SK-MEL-5 (cell line): Measurements from ENCODE around the gene NLK. TPM values are rescaled to one million over a fixed set of nuclear protein-coding genes. Genes with fewer than 3 reads are reported as not detected.
"Not testable (repeated sequence)": the region's sequence is repeated elsewhere in the genome, so short reads cannot be mapped to it uniquely, and the experiment has no call there.

ENCODE experiments used
- DNase-seq: peaks from one replicate; pipeline ENCODE4 v3.0.0-alpha.2; 2016; ENCODE audit warnings: low read depth, low spot score
- in situ Hi-C: cut with HindIII; loops from 2 replicates; pipeline ENCODE4 v1.10.0; 2016; ENCODE audit warnings: low sequenced_read_pairs, high pct_unique_total_duplicates, low pct_unique_long_range_greater_than_20kb
- small RNA-seq, 2 experiments: library from RNA; depleted of rRNA; stranded (forward); fragments of <200 nt; gene quantifications; one replicate each; pipeline ENCODE3, GENCODE V24; 2014
- total RNA-seq: library from RNA; depleted of rRNA; stranded (reverse); fragments of >200 nt; shearing (Covaris generic); gene quantifications from 2 replicates; pipeline ENCODE4 v1.2.3, GENCODE V29; 2014; rRNA removed

Gene NLK
- total RNA-seq, 1 experiment from 2014 or later, result 42.4 TPM

DNA sequence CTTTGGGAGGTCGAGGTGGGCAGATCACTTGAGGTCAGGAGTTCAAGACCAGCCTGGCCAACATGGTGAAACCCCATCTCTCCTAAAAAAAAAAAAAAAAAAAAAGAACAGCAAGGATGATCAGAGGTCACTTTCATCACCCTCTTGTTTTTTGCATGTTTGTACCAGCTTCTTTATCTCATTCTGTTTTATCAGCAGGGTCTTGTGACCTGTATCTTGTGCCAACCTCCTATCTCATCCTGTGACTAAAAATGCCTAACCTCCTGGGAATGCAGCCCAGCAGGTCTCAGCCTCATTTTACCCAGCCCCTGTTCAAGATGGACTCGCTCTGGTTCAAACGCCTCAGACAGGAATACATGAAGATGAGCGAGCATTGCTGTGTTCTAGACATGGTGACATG lies 200.8 kb downstream of the NLK start:
- DNase-seq, in situ Hi-C loops: not testable (repeated sequence)

DNA sequence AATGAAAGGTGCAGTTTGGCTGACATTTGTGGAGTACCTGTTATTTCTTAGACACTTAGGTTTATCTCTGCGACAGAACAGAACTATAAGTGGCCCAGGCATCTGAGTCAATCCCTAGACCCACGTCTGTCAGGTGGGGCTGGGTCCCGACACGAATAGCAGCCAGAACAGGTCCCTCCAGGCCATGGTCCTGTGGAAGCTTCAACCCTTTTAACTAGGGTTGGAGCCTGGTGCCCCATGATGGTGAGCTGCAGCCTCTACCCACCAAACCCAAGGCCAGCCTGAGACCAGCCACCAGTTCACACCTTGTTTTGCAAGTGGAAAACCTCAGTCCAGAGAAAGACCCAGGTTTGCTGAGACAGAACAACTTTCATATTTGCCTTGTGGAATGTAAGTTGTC lies 202.0 kb downstream of the NLK start:
- in situ Hi-C loops, result no loop called here
- DNase-seq, result no peak

Small RNAs within 50 kb of the gene (small RNA-seq; reads per million reads assigned to genes)
- gene RF00006, result 0 reads per million in 2 experiments
- 0 reads per million in 2 experiments for gene RF00156
- 0 reads per million in 2 experiments for gene RF00601
- gene RPS29P22, result 0 reads per million in 2 experiments

Other genes starting within 250 kb of the NLK start
- 0.18 and 0.32 TPM in 2 replicates for gene NOS2, start 242.1 kb upstream of the NLK start, total RNA-seq
- gene LYRM9, start 149.3 kb upstream of the NLK start, total RNA-seq, result 3.3 and 8.6 TPM in 2 replicates